IPS DF 19.7 (cell line): ENCODE data around the gene CELSR3.

Experiments used
- DNase-seq: peaks from one replicate; pipeline ENCODE4 v3.0.0-alpha.2; 2013; ENCODE audit warnings: low read depth, low spot score

CELSR3 gene

GRCh38 chr3:48599509-48600285 is 63.0 kb downstream of the CELSR3 start:
- DNase-seq = no peak

- no peak for DNase-seq
Observed at GRCh38 chr3:48599077-48599501, 63.6 kb downstream of the CELSR3 start.

GRCh38 chr3:48598323-48599076 is 64.2 kb downstream of the CELSR3 start:
- no peak for DNase-seq

DNA sequence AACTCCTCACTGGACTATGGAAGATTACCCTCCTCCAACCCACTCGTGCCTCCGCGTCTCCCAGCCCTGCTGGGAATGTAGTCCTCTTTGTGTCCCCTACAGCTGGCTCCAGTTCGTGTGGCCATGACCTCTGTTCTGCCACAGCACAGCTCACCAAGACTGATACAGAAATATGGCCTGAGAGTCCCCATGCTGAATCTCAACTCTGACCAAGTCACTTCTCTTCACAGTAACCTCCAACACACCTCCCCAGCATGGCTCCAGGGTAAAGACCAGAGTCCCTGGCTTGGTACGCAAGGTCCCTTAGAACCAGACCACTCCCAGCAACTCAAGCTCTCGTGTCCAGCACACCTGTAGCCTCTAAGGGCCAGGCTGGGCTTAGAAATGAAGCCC is 65.3 kb downstream of the CELSR3 start:
- no peak for DNase-seq

GRCh38 chr3:48596676-48597407 is 65.8 kb downstream of the CELSR3 start:
- no peak for DNase-seq

DNA sequence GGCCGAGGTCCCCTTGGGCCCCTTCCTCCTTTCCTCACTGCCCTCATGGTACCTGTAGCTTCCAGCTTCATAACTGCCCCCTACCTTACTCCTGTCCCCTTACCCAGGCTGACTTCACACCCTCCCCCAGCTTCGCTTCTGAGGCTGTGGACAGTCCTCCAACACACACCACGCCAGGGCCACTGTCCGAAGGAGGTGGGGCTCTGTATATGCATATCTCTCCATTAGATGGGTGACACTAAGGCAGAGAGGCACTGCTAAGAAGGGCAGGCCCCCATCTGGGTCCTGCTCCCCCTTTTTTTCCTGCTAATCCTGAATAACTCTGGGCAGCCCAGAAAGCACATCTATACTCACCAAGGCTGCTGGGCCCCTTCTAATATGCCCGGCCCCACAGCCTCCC is 66.5 kb downstream of the CELSR3 start:
- DNase-seq = no peak

DNA sequence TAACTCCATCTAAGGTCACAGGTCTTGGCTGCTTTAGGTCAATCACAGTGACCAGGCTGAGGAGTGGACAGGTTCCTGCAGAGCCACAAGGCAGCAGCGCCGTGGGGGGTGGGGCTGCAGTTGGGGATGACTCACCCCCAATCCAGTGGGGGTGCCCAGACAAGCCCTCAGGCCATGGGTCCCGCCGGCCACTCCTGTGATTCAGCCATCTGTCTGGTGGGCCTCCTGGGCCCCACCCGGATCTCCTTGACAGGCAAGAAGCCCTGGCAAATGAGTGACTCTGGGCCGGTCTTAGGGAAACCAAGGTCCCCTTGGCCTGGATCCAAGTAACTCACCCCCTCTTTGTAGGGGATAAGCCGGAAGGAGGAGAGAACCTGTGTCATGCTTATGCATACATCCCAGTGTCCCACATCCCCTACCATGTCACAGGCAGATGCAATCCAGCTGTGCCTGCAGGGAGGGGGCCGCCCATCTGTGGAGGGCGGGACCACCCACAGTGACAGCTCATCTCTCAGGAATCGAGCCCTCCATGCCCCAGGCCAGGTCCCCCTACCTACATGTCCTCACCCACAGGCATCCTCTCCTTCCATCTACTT is 67.1 kb downstream of the CELSR3 start:
- peak; percentile 54 for DNase-seq

DNA sequence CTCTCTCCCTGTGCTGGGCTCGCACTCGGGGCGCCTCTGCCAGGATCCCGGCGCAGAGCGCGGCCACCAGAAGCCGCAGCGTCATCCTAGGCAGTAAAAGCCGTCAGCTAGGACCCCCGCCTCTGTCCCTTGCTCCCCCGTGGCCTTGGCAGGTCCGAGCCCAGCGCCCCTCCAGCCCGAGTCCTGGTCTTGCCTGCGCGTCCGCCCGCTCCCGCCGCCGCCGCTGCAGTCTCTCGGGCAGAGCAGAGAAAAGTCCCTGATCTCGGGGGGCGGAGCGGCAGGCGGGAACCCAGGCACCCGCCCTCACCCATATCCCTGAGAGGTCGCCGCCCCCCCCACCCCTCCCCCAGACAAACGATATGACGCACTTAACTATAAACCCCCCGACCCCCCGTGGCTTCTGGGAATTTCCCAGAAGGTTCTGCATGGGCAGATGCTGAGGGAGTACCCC is 67.6 kb downstream of the CELSR3 start, which contains the start of gene COL7A1:
COL7A1 (minus strand) TSS at position 255 of the 451 bp plus-strand sequence; CDS start at position 85, 170 bp downstream.
- no peak for DNase-seq

- no peak for DNase-seq
Observed at GRCh38 chr3:48594417-48595049, 68.2 kb downstream of the CELSR3 start.

DNA sequence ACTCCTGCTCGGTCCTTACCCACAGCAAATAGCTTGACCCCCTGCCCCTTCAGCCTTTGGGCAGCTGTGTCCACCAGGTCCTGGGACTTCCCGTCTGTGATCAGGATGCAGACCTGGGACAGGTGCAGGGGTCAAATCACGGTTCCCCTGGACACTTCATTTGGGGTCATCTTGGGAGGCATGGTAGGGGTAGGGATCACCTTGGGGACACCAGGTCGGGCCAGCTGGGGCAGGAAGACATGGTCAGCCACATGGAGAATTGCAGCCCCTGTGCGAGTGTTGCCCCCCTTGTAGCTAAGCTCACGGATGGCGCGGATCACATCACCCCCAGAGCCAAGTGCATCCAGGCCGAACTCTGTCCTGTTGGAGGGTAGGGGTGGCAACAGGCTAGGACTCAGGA is 69.3 kb downstream of the CELSR3 start:
- DNase-seq = no peak

- no peak for DNase-seq
Observed at GRCh38 chr3:48592519-48593087, 70.1 kb downstream of the CELSR3 start.

GRCh38 chr3:48591886-48592518 is 70.7 kb downstream of the CELSR3 start:
- no peak for DNase-seq

DNA sequence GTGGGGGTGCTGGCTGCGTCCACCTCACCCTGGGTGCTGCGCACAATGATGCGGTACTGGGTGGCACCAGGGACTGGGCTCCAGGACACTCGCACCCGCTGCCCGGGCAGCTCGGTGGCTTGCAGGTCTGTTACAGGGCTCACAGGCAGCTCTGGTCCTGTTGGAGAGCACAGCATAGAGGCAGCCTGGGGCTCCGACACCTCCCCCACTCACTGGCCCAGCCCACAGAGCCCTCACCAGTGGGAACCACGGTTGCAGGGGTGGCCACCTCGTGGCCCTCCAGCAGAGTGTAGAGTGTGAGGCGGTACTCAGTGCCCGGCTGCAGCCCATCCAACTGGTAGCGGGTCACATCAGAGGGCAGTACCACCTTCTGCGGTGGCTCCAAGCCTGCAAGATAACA is 71.2 kb downstream of the CELSR3 start:
- no peak for DNase-seq

GRCh38 chr3:48588230-48588629 is 74.5 kb downstream of the CELSR3 start:
- DNase-seq = no peak

DNA sequence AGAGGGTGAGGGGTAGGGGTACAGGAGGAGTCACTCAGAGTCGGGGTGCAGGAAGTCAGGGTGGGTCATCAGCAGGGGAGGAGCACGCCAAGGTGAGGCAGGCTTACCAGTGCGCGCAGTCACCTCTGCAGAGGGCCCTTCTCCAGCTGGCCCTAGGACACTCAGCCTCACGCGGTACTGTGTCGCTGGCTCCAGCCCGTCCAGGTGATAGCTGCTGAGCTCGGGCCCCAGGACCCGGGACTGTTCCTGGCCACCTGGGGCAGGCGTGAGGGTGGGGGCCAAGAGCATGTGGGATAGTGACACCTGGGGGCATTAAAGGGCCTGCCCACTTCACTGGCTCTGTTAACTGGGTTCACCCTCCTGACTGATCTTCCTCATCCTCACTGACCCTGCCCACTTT is 75.0 kb downstream of the CELSR3 start:
- no peak for DNase-seq
